Upper lobe of right lung (tissue), 1 donor: Measurements from ENCODE around the gene RTRAF. TPM values are rescaled to one million over a fixed set of nuclear protein-coding genes. Genes with fewer than 3 reads are reported as not detected.

Experiments
- ATAC-seq: fragments of 200-7000 bp; cut with Tn5 transposase; one replicate; pipeline ENCODE4 v1.9.1; 2020; ENCODE audit warnings: mild to moderate bottlenecking, moderate library complexity
- DNase-seq: peaks from one replicate; pipeline ENCODE4 v3.0.0-alpha.2; 2020
- H3K27ac ChIP-seq: fragments of 200-600 bp; one replicate; pipeline ENCODE4 v1.8.0; 2022
- H3K27me3 ChIP-seq: fragments of 200-600 bp; one replicate; pipeline ENCODE4 v1.8.0; 2022; ENCODE audit warnings: mild to moderate bottlenecking
- H3K36me3 ChIP-seq: fragments of 200-600 bp; one replicate; pipeline ENCODE4 v1.8.0; 2022
- H3K4me1 ChIP-seq: fragments of 200-600 bp; one replicate; pipeline ENCODE4 v1.8.0; 2022
- H3K4me3 ChIP-seq: fragments of 200-600 bp; one replicate; pipeline ENCODE4 v1.8.0; 2022; ENCODE audit warnings: mild to moderate bottlenecking
- H3K9me3 ChIP-seq: fragments of 200-600 bp; one replicate; pipeline ENCODE4 v1.8.0; 2022
- CTCF ChIP-seq: fragments of 200-600 bp; IDR thresholded peaks from one replicate; pipeline ENCODE4 v1.8.0; 2022; ENCODE audit warnings: antibody characterized with exemption
- intact Hi-C: fragments of 100-400 bp; cut with DNase I; formaldehyde crosslinking; loops from one replicate; pipeline ENCODE4 v1.11.0; 2022
- total RNA-seq: library from RNA; stranded (reverse); fragmentation: NEBNext Ultra II Directional; extraction: Animal tissue kit (Norgen Biotek cat#: 25700); gene quantifications from one replicate; pipeline ENCODE4 v1.2.1, GENCODE V29; 2021
- donor health status: DM: no; HTN: yes; CAD: no; lungs with severe emphysema.

Gene RTRAF
- total RNA-seq, 1 donor from 2014 or later: 104 TPM

GRCh38 chr14:51962711-51963110 is 26.6 kb upstream of the RTRAF start:
- no peak for TF ChIP-seq CTCF
- DNase-seq (no peak), ATAC-seq (no peak)
- Histone ChIP-seq H3K36me3 (no peaks in the 10 kb centered on the region), H3K4me3 (no peak overlapping the region), H3K27me3 (no peaks in the 10 kb centered on the region), H3K9me3 (no peaks in the 10 kb centered on the region), H3K27ac (no peak overlapping the region), H3K4me1 (no peaks in the 10 kb centered on the region)
- intact Hi-C loops: no loop called here

- H3K27me3 ChIP-seq: no peaks in the 10 kb centered on the region
- DNase-seq: no peak
- H3K27ac ChIP-seq: no peak overlapping the region
- intact Hi-C loops: no loop called here
- H3K4me1 ChIP-seq: no peaks in the 10 kb centered on the region
- peak overlapping the region; percentile 22 for H3K4me3 ChIP-seq
- no peaks in the 10 kb centered on the region for H3K36me3 ChIP-seq
- H3K9me3 ChIP-seq: no peaks in the 10 kb centered on the region
- ATAC-seq: no peak
- no peak for TF ChIP-seq CTCF
Observed at GRCh38 chr14:51963286-51963685, 26.1 kb upstream of the RTRAF start.

GRCh38 chr14:51967521-51967920 is 21.8 kb upstream of the RTRAF start:
- TF ChIP-seq CTCF: no peak
- Histone ChIP-seq H3K27me3 (no peaks in the 10 kb centered on the region), H3K4me1 (no peaks in the 10 kb centered on the region), H3K4me3 (no peak overlapping the region), H3K36me3 (no peaks in the 10 kb centered on the region), H3K27ac (no peak overlapping the region), H3K9me3 (no peaks in the 10 kb centered on the region)
- ATAC-seq (no peak), DNase-seq (no peak)
- intact Hi-C loops: no loop called here

- H3K4me1 ChIP-seq: no peaks in the 10 kb centered on the region
- H3K4me3 ChIP-seq: no peak overlapping the region
- no peak for DNase-seq
- TF ChIP-seq CTCF: no peak
- intact Hi-C loops: no loop called here
- H3K27ac ChIP-seq: no peak overlapping the region
- ATAC-seq: no peak
- no peaks in the 10 kb centered on the region for H3K9me3 ChIP-seq
- no peaks in the 10 kb centered on the region for H3K27me3 ChIP-seq
- no peaks in the 10 kb centered on the region for H3K36me3 ChIP-seq
Observed at GRCh38 chr14:51969852-51970540, 19.4 kb upstream of the RTRAF start.

- Histone ChIP-seq H3K27ac (no peak overlapping the region), H3K4me1 (no peaks in the 10 kb centered on the region), H3K4me3 (no peak overlapping the region), H3K9me3 (no peaks in the 10 kb centered on the region), H3K27me3 (no peaks in the 10 kb centered on the region), H3K36me3 (no peaks in the 10 kb centered on the region)
- ATAC-seq (no peak), DNase-seq (no peak)
- TF ChIP-seq CTCF: no peak
- intact Hi-C loops: no loop called here
Observed at GRCh38 chr14:51972566-51972965, 16.8 kb upstream of the RTRAF start.

- H3K4me1 ChIP-seq: peaks cover 8% of the 10 kb centered on the region
- intact Hi-C loops: no loop called here
- no peak overlapping the region for H3K27ac ChIP-seq
- H3K27me3 ChIP-seq: no peaks in the 10 kb centered on the region
- no peak overlapping the region for H3K4me3 ChIP-seq
- no peak for TF ChIP-seq CTCF
- DNase-seq: no peak
- no peaks in the 10 kb centered on the region for H3K36me3 ChIP-seq
- ATAC-seq: no peak
- no peaks in the 10 kb centered on the region for H3K9me3 ChIP-seq
Observed at GRCh38 chr14:51977075-51977474, 12.3 kb upstream of the RTRAF start.
